Measurements from ENCODE around the gene IL3. TPM values are rescaled to one million over a fixed set of nuclear protein-coding genes. Genes with fewer than 3 reads are reported as not detected.

Gene IL3
- total and polyA plus RNA-seq, 9 donors = not detected

DNA sequence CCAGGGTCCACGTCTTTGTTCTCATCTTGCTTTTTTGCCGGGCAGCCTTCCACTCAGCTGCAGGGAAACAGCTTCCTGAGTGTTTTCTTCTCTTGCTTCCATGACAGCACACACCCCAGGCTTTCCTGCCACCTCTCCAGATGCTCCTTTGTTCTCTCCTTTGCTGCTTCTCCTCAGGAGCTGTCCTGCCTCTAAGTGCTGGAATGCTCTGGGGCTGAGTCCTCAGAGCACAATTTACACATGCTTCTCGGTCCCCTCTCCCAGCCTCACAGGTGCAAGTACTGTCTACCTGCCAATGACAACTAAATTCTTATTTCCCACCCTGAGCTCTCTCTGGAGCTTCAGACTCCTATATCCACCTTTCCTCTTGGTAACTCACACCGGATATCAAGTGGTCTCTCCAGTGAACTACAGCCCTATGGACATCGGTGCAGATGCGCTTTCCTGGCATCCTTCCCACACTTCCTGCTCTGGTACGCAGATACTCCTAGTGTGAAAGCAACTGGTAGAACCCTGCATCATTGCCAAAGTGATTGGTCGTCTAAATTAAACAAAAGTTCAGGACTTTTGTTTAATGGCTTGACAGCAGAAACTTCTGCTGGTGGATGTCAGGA lies 35.6 kb upstream of the IL3 start:
- no peaks in the 10 kb centered on the region for H3K36me3 ChIP-seq
- TF ChIP-seq, protein P1, sequence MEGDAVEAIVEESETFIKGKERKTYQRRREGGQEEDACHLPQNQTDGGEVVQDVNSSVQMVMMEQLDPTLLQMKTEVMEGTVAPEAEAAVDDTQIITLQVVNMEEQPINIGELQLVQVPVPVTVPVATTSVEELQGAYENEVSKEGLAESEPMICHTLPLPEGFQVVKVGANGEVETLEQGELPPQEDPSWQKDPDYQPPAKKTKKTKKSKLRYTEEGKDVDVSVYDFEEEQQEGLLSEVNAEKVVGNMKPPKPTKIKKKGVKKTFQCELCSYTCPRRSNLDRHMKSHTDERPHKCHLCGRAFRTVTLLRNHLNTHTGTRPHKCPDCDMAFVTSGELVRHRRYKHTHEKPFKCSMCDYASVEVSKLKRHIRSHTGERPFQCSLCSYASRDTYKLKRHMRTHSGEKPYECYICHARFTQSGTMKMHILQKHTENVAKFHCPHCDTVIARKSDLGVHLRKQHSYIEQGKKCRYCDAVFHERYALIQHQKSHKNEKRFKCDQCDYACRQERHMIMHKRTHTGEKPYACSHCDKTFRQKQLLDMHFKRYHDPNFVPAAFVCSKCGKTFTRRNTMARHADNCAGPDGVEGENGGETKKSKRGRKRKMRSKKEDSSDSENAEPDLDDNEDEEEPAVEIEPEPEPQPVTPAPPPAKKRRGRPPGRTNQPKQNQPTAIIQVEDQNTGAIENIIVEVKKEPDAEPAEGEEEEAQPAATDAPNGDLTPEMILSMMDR (IDR thresholded peaks at IDR 0.05) = no peak
- no peak for TF ChIP-seq EP300 (IDR thresholded peaks at IDR 0.05)
- no peak for TF ChIP-seq POLR2A (IDR thresholded peaks at IDR 0.05)
- intact Hi-C loops (cut with DNase I) = no loop called here
- DNase-seq = no peak
- H3K27ac ChIP-seq = no peak overlapping the region
- H3K4me3 ChIP-seq = no peak overlapping the region
- H3K9me3 ChIP-seq = no peaks in the 10 kb centered on the region
- H3K4me1 ChIP-seq (ENCODE audit: insufficient read depth) = no peaks in the 10 kb centered on the region
- H3K27me3 ChIP-seq = no peaks in the 10 kb centered on the region
- 48 to 59% (median 56%) methylated on average over 8 of the region's 8 CpGs for WGBS, 3 donors

DNA sequence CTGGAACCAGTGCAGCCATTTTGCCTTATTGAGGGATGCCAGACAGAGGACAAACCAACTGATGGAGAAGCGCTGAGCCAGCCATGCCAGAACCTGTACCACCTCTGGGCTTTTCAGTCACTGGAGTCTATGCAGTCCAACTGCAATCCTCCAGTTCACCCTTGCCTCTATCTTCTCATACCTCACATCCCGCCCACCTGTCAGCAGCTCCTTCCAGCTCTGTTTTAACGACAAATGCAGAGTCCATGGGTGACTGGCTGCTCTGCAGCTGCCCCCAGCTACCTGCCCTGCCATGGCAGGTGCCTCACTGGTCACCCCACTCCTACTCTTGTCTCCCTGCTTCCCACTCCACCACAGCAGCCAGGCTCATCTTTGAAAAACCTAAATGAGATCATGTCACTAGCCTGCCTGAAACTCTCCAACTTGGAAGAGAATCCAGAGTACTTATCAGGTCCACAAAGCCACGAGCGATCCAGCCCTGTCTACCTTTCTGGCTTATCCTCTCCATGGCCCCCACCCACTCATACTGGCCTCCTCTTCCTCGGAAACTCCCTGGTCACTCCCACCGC lies 35.0 kb upstream of the IL3 start:
- H3K4me1 ChIP-seq (ENCODE audit: insufficient read depth) = no peaks in the 10 kb centered on the region
- intact Hi-C loops (cut with DNase I) = no loop called here
- H3K27ac ChIP-seq = no peak overlapping the region
- DNase-seq = no peak
- no peaks in the 10 kb centered on the region for H3K27me3 ChIP-seq
- H3K36me3 ChIP-seq = no peaks in the 10 kb centered on the region
- H3K4me3 ChIP-seq = no peak overlapping the region
- no peaks in the 10 kb centered on the region for H3K9me3 ChIP-seq
- TF ChIP-seq POLR2A (IDR thresholded peaks at IDR 0.05) (no peak), EP300 (IDR thresholded peaks at IDR 0.05) (no peak)
- TF ChIP-seq, protein P1 (IDR thresholded peaks at IDR 0.05) = no peak
- 70 to 84% (median 77%) methylated on average over 7 of the region's 7 CpGs for WGBS, 3 donors

DNA sequence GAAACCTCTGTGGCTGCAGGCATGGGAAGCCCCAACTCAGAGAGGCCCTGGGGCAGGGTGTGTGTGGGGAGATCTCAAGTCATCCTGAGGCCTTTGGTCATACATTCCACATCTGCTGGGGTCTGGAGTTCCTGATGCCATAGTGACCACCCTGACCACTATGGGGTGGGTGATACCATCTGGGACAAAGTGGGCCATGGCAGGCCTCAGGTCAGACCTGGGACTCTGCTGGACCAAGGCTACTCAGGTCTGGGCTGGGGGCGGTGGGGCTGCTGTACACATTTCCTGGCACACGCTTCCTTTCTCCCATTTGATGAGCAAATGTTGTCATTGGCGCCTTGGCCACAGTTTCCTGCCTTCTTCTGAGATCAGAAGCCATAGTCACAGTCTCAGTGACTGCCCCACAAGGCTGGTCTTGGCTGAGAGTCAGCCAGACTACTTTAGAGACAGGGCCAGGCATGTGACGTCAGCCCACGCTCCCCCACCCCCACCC lies 33.9 kb upstream of the IL3 start:
- Histone ChIP-seq H3K9me3 (no peaks in the 10 kb centered on the region), H3K27ac (no peak overlapping the region), H3K27me3 (no peaks in the 10 kb centered on the region), H3K4me3 (no peak overlapping the region), H3K4me1 (ENCODE audit: insufficient read depth) (no peaks in the 10 kb centered on the region), H3K36me3 (no peaks in the 10 kb centered on the region)
- 77 to 88% (median 77%) methylated on average over 4 to 5 of the region's 5 CpGs for WGBS, 3 donors
- DNase-seq = peak in 1 of 5 donors; percentile 7
- intact Hi-C loops (cut with DNase I) = no loop called here
- TF ChIP-seq POLR2A (IDR thresholded peaks at IDR 0.05) (no peak), EP300 (IDR thresholded peaks at IDR 0.05) (no peak)
- TF ChIP-seq, protein P1 (IDR thresholded peaks at IDR 0.05) = no peak

DNA sequence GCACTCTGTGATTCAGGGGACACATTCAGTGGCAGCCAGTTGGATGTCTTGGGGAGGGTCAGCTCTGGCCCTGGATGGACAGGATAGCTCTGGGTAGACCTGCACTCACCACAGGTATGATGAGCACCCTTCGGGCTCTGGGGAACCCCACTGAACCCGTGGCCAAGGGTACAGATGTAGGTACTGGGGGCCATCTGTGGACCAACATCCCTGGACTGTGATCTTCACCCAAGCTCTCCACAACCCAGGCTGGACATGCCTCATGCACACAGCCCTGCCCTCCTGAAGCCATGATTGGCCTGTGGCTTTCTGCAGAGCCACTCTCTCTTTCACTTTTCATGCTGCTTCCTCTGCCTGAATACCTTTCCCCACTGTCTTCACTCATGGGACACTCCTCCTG lies 33.4 kb upstream of the IL3 start:
- no peak overlapping the region for H3K27ac ChIP-seq
- no peaks in the 10 kb centered on the region for H3K9me3 ChIP-seq
- no peaks in the 10 kb centered on the region for H3K27me3 ChIP-seq
- H3K4me3 ChIP-seq = no peak overlapping the region
- intact Hi-C loops (cut with DNase I) = no loop called here
- no peaks in the 10 kb centered on the region for H3K4me1 ChIP-seq (ENCODE audit: insufficient read depth)
- TF ChIP-seq EP300 (IDR thresholded peaks at IDR 0.05) (no peak), POLR2A (IDR thresholded peaks at IDR 0.05) (no peak)
- TF ChIP-seq, protein P1 (IDR thresholded peaks at IDR 0.05) = no peak
- DNase-seq = peak in 1 of 5 donors; percentile 13
- 80 to 96% (median 80%) methylated on average over 2 of the region's 2 CpGs for WGBS, 3 donors
- no peaks in the 10 kb centered on the region for H3K36me3 ChIP-seq
